Liver (tissue), 9 donors: ENCODE measurements around the gene MYOG. TPM values are rescaled to one million over a fixed set of nuclear protein-coding genes. Genes with fewer than 3 reads are reported as not detected.

Experiments used
- DNase-seq: peaks from one replicate; pipeline ENCODE4 v3.0.0-alpha.2; 2017; ENCODE audit warnings: low spot score
- H3K27ac ChIP-seq, 2 donors: one replicate each; pipeline ENCODE4 v1.7.0; 2013; ENCODE audit warnings: inconsistent platforms in 2 of 2, low read length in 2 of 2, control low read depth in 1 of 2, low read depth in 1 of 2, mild to moderate bottlenecking in 1 of 2
- H3K27me3 ChIP-seq, 4 donors: one replicate each; pipeline versions ENCODE4 v1.6.1 to v1.7.0; 2013; ENCODE audit warnings: low read length in 3 of 4, inconsistent platforms in 1 of 4, mild to moderate bottlenecking in 1 of 4, moderate library complexity in 1 of 4; ENCODE audit not compliant: control insufficient read depth in 4 of 4, insufficient read depth in 4 of 4
- H3K36me3 ChIP-seq, 4 donors: one replicate each; pipeline versions ENCODE4 v1.6.1 to v1.7.0; 2013; ENCODE audit warnings: low read length in 3 of 4, mild to moderate bottlenecking in 3 of 4, low read depth in 1 of 4, moderate library complexity in 1 of 4; ENCODE audit not compliant: control insufficient read depth in 4 of 4, insufficient read depth in 3 of 4
- H3K4me1 ChIP-seq, 4 donors: one replicate each; pipeline versions ENCODE4 v1.6.1 to v1.7.0; 2013; ENCODE audit warnings: low read length in 3 of 4, mild to moderate bottlenecking in 3 of 4, moderate library complexity in 1 of 4; ENCODE audit not compliant: control insufficient read depth in 4 of 4, insufficient read depth in 4 of 4
- H3K4me3 ChIP-seq, 3 donors: one replicate each; pipeline versions ENCODE4 v1.6.1 to v1.7.0; 2013; ENCODE audit warnings: low read length in 3 of 3, control low read depth in 1 of 3, low read depth in 1 of 3, mild to moderate bottlenecking in 1 of 3
- H3K9ac ChIP-seq, 2 donors: one replicate each; pipeline ENCODE4 v1.7.0; 2013; ENCODE audit warnings: low read length in 2 of 2, mild to moderate bottlenecking in 2 of 2, moderate library complexity in 2 of 2, control low read depth in 1 of 2, low read depth in 1 of 2
- H3K9me3 ChIP-seq, 4 donors: one replicate each; pipeline versions ENCODE4 v1.6.1 to v1.7.0; 2013; ENCODE audit warnings: low read length in 3 of 4; ENCODE audit not compliant: control insufficient read depth in 4 of 4
- CTCF ChIP-seq: fragments of 150-350 bp; IDR thresholded peaks from 2 replicates; pipeline ENCODE4 v1.5.1; 2017; ENCODE audit warnings: improper control_type of control experiment, low read depth, low read length; ENCODE audit not compliant: missing input control
- EGR1 ChIP-seq, 2 donors: IDR thresholded peaks; 2 replicates each; pipeline ENCODE4 v1.6.1; 2016 to 2018; ENCODE audit warnings: antibody characterized with exemption in 2 of 2, low read depth in 2 of 2
- FOXA1 ChIP-seq: IDR thresholded peaks from 2 replicates; pipeline ENCODE4 v1.6.1; 2016; ENCODE audit warnings: antibody characterized with exemption
- FOXA2 ChIP-seq: IDR thresholded peaks from 2 replicates; pipeline ENCODE4 v1.6.1; 2016; ENCODE audit warnings: antibody characterized with exemption
- GABPA ChIP-seq, 2 donors: IDR thresholded peaks in 1 of 2; conservative IDR thresholded peaks in 1 of 2; 2 replicates each; pipeline ENCODE4 v1.6.1; 2016; ENCODE audit warnings: antibody characterized with exemption in 2 of 2, mild to moderate bottlenecking in 1 of 2, moderate library complexity in 1 of 2
- HNF4A ChIP-seq, 2 donors: conservative IDR thresholded peaks; 2 replicates each; pipeline ENCODE4 v1.6.1; 2016; ENCODE audit warnings: antibody characterized with exemption in 2 of 2, mild to moderate bottlenecking in 2 of 2
- HNF4G ChIP-seq: IDR thresholded peaks from 2 replicates; pipeline ENCODE4 v1.6.1; 2016; ENCODE audit warnings: antibody characterized with exemption
- JUND ChIP-seq, 2 donors: IDR thresholded peaks; 2 replicates each; pipeline ENCODE4 v1.6.1; 2016; ENCODE audit warnings: antibody characterized with exemption in 2 of 2
- NR2F2 ChIP-seq: IDR thresholded peaks from 2 replicates; pipeline ENCODE4 v1.6.1; 2016; ENCODE audit warnings: antibody characterized with exemption
- RAD21 ChIP-seq, 2 donors: IDR thresholded peaks; 2 replicates each; pipeline ENCODE4 v1.6.1; 2016; ENCODE audit warnings: antibody characterized with exemption in 2 of 2, mild to moderate bottlenecking in 2 of 2
- RXRA ChIP-seq, 2 donors: IDR thresholded peaks; 2 replicates each; pipeline ENCODE4 v1.6.1; 2017 to 2018; ENCODE audit warnings: antibody characterized with exemption in 2 of 2, mild to moderate bottlenecking in 1 of 2
- SP1 ChIP-seq: IDR thresholded peaks from 2 replicates; pipeline ENCODE4 v1.6.1; 2018; ENCODE audit warnings: antibody characterized with exemption, mild to moderate bottlenecking
- TAF1 ChIP-seq: conservative IDR thresholded peaks from 2 replicates; pipeline ENCODE4 v1.6.1; 2016; ENCODE audit warnings: antibody characterized with exemption, mild to moderate bottlenecking
- YY1 ChIP-seq: IDR thresholded peaks from 2 replicates; pipeline ENCODE4 v1.6.1; 2016; ENCODE audit warnings: antibody characterized with exemption, mild to moderate bottlenecking
- WGBS: extraction: QIAGEN DNeasy Blood & Tissue Kit; methylation state at CpG from one replicate; pipeline ENCODE4 v1.1.7; 2013; 5-methylcytosine and 5-hydroxymethylcytosine counted together
- polyA plus RNA-seq, 2 donors: library from polyadenylated mRNA; stranded (reverse) in 1 of 2; unstranded in 1 of 2; fragments of 200-250 nt in 1 of 2; fragments of >200 nt in 1 of 2; fragmentation: Nextera tagmentation in 1 of 2; extraction: Ambion mirVana in 1 of 2; gene quantifications; one replicate each; pipeline versions ENCODE4 v1.2.1 to v1.2.3, GENCODE V29; 2013 to 2015
- total RNA-seq, 2 donors: library from RNA; depleted of rRNA; stranded (reverse); fragments of >200 nt; gene quantifications; one replicate each; pipeline ENCODE4 v1.2.3, GENCODE V29; 2014
- TF ChIP-seq, protein P1 (sequence below): IDR thresholded peaks from 2 replicates; pipeline ENCODE4 v1.6.1; 2016; ENCODE audit warnings: antibody characterized with exemption
- TF ChIP-seq, protein P2 (sequence below): IDR thresholded peaks from 2 replicates; pipeline ENCODE4 v1.6.1; 2016; ENCODE audit warnings: antibody characterized with exemption
- TF ChIP-seq, protein P3 (sequence below): IDR thresholded peaks from 2 replicates; pipeline ENCODE4 v1.6.1; 2016; ENCODE audit warnings: antibody characterized with exemption, mild to moderate bottlenecking
- TF ChIP-seq, protein P4 (sequence below): IDR thresholded peaks from 2 replicates; pipeline ENCODE4 v1.6.1; 2016; ENCODE audit warnings: antibody characterized with exemption
- donor health status: healthy.
- donor health status: healthy.
- donor health status: healthy.
- donor health status: healthy.
- donor health status: healthy.

The MYOG gene
- total and polyA plus RNA-seq, 4 donors = not detected

DNA sequence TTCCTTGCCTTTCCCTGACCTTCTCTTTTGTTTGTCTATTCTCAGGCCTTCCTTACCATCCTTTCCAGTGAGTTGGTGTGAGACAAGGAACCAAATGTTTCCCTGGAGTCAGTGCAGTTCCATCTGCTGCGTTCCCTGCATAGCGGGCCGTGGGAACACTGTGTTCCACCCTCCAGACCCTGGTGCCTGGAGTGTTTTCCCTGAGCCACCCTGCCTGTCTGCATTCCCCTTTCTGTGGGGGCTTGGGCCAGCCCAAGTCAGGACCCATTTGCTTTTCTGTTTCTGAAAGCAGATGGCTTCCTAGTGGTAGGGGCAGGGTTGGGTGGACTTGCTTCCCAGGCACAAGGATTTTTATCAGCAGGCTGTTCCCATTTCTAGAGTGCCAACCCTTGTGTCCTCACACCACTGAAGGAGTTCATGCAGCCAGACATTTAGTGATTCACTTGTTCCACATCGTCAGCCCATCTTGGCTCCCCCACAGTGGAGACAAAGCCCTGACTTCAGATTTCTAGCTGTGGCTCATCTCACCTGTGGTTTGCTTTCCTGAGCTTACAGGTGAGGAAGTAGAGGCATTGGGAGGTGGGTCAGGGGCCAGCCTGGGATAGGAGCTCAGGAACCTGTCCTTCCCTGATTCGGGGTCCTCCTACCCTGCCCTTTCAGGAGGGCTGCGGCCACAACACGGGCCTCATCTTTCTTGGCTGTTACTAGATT lies 14.1 kb upstream of the MYOG start:
- no peak for DNase-seq
- Histone ChIP-seq H3K4me1 (peaks cover 0 to 10% (median 4%) of the 10 kb centered on the region in 4 donors), H3K9ac (no peak overlapping the region), H3K36me3 (no peaks in the 10 kb centered on the region), H3K9me3 (peaks cover 0 to 12% (median 4%) of the 10 kb centered on the region in 4 donors), H3K27ac (no peak overlapping the region), H3K27me3 (no peaks in the 10 kb centered on the region), H3K4me3 (no peak overlapping the region)
- WGBS = 94% methylated on average over 7 of the region's 7 CpGs
- TF ChIP-seq FOXA1 (no peak), SP1 (no peak)

DNA sequence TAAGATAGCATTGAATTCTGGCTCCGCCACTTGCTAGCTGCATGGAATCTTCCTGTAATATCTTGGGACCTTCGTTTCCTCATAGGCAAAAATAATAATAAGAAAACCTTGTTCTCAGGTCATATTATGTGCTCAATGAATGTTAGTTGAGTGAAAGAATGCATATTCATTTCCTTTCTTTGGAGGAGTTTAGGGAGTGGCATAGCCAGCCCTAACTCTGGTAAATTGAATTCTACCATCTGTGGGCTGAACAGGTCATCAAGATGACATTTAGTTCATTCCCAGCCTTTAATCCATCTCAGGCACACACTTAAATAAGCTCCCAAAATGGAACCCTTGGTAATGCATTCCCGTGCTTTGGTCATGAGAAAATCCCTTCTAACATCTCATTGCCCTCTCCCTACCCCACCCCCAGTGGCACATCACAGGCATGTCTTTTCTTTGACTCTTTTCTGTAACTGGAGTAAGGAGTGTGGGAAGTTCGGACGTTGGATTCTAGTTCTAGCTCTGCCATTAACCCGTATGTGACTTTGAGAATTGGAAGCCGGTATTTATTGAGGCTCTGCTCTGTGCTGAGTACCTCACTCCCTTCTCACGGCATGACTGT lies 13.2 kb upstream of the MYOG start:
- H3K4me3 ChIP-seq = no peak overlapping the region
- H3K9ac ChIP-seq = no peak overlapping the region
- no peak for TF ChIP-seq YY1
- TF ChIP-seq EGR1 (IDR thresholded peaks at IDR 0.05; ENCODE audit: low read depth in 2 of 2) = no peak
- TF ChIP-seq, protein P1, sequence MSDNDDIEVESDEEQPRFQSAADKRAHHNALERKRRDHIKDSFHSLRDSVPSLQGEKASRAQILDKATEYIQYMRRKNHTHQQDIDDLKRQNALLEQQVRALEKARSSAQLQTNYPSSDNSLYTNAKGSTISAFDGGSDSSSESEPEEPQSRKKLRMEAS = no peak
- TF ChIP-seq SP1 = no peak
- no peak for TF ChIP-seq CTCF
- TF ChIP-seq FOXA2 = no peak
- TF ChIP-seq, protein P2, sequence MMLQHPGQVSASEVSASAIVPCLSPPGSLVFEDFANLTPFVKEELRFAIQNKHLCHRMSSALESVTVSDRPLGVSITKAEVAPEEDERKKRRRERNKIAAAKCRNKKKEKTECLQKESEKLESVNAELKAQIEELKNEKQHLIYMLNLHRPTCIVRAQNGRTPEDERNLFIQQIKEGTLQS = no peak
- TF ChIP-seq GABPA (IDR thresholded peaks at IDR 0.05 in 1 of 2, conservative IDR thresholded peaks at IDR 0.05 in 1 of 2) = no peak
- no peak for TF ChIP-seq HNF4G
- no peak for TF ChIP-seq NR2F2
- TF ChIP-seq, protein P3, sequence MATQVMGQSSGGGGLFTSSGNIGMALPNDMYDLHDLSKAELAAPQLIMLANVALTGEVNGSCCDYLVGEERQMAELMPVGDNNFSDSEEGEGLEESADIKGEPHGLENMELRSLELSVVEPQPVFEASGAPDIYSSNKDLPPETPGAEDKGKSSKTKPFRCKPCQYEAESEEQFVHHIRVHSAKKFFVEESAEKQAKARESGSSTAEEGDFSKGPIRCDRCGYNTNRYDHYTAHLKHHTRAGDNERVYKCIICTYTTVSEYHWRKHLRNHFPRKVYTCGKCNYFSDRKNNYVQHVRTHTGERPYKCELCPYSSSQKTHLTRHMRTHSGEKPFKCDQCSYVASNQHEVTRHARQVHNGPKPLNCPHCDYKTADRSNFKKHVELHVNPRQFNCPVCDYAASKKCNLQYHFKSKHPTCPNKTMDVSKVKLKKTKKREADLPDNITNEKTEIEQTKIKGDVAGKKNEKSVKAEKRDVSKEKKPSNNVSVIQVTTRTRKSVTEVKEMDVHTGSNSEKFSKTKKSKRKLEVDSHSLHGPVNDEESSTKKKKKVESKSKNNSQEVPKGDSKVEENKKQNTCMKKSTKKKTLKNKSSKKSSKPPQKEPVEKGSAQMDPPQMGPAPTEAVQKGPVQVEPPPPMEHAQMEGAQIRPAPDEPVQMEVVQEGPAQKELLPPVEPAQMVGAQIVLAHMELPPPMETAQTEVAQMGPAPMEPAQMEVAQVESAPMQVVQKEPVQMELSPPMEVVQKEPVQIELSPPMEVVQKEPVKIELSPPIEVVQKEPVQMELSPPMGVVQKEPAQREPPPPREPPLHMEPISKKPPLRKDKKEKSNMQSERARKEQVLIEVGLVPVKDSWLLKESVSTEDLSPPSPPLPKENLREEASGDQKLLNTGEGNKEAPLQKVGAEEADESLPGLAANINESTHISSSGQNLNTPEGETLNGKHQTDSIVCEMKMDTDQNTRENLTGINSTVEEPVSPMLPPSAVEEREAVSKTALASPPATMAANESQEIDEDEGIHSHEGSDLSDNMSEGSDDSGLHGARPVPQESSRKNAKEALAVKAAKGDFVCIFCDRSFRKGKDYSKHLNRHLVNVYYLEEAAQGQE = no peak
- TF ChIP-seq, protein P4, sequence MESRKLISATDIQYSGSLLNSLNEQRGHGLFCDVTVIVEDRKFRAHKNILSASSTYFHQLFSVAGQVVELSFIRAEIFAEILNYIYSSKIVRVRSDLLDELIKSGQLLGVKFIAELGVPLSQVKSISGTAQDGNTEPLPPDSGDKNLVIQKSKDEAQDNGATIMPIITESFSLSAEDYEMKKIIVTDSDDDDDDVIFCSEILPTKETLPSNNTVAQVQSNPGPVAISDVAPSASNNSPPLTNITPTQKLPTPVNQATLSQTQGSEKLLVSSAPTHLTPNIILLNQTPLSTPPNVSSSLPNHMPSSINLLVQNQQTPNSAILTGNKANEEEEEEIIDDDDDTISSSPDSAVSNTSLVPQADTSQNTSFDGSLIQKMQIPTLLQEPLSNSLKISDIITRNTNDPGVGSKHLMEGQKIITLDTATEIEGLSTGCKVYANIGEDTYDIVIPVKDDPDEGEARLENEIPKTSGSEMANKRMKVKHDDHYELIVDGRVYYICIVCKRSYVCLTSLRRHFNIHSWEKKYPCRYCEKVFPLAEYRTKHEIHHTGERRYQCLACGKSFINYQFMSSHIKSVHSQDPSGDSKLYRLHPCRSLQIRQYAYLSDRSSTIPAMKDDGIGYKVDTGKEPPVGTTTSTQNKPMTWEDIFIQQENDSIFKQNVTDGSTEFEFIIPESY = no peak
- TF ChIP-seq RXRA (IDR thresholded peaks at IDR 0.05) = no peak
- TF ChIP-seq RAD21 (IDR thresholded peaks at IDR 0.05) = no peak
- TF ChIP-seq TAF1 = no peak
- TF ChIP-seq FOXA1 = no peak
- TF ChIP-seq HNF4A (conservative IDR thresholded peaks at IDR 0.05) = no peak
- no peak for TF ChIP-seq JUND (IDR thresholded peaks at IDR 0.05)
- no peaks in the 10 kb centered on the region for H3K27me3 ChIP-seq
- H3K4me1 ChIP-seq = peaks cover 0 to 10% (median 4%) of the 10 kb centered on the region in 4 donors
- H3K36me3 ChIP-seq = no peaks in the 10 kb centered on the region
- 88% methylated on average over 8 of the region's 8 CpGs for WGBS
- H3K27ac ChIP-seq = no peak overlapping the region
- peaks cover 0 to 17% (median 6%) of the 10 kb centered on the region in 4 donors for H3K9me3 ChIP-seq
- no peak for DNase-seq
